Amniotic epithelial cell (primary cell): ENCODE measurements around the gene CCDC88C.

Experiments used
- DNase-seq: peaks from one replicate; pipeline ENCODE4 v3.0.0-alpha.2; 2010; ENCODE audit warnings: low read depth

Gene CCDC88C

DNA sequence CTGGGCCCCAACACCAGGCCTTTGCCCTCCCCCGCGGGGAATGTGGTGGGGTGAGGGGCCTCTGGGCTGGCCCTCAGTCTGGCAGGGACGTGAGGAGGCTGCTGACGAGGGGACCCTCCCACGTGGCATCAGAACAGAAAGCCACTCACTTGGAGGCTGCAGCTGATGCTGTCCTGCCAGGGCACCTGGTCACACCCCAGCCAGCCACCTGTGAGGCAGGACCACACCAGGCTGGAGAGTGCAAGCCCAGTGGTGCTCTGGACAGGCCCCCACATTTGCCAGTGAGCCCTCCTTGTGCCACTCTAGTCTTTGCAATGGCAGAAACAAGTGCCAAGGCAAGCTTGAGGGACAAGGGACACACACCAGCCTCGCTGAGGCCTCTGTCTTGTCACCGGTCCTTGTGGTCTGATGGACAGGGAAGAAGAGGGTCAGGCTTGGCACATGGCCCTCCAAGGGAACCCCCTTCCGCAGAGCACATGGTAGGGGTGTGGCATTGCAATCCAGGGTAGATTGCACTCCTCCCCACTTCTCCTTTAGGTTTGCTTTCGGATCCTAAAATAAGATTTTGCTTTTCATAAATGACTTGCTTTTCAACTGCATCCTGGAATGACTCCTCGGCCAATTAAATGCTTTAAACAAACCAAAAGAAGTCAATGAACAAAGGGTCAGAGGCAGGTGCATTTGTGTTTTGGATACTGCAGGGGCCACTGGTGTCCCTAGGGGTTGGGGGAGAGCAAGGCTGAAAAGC, 53.7 kb downstream of the CCDC88C start:
- DNase-seq: no peak

DNA sequence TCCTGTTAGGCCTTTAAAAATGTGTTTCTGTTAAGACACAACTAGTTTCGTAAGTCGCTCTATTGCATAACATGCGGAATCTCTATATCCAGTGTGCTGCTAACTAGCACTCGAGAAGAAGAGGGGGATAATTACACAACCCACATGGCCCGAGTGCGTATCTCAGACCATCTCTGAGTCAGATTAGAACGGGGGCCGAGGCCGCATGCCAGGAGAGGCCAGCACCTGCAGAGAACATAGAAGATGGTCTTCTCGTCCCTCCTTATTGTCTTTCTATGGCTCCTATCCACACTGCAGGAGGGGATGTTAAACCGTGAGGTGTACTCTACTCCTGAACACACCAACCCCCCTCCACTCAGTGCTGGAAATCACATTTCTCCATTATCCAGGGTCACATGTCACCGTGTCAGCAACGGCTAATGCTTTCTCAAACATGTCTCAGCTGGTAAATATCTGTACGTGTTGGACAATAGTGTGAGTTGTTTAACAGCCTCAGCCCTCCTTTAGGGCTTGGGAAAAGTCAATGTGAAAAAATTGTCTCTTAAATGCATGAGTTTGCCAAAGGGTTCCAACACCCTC, 56.3 kb downstream of the CCDC88C start:
- peak; percentile 98 for DNase-seq

DNA sequence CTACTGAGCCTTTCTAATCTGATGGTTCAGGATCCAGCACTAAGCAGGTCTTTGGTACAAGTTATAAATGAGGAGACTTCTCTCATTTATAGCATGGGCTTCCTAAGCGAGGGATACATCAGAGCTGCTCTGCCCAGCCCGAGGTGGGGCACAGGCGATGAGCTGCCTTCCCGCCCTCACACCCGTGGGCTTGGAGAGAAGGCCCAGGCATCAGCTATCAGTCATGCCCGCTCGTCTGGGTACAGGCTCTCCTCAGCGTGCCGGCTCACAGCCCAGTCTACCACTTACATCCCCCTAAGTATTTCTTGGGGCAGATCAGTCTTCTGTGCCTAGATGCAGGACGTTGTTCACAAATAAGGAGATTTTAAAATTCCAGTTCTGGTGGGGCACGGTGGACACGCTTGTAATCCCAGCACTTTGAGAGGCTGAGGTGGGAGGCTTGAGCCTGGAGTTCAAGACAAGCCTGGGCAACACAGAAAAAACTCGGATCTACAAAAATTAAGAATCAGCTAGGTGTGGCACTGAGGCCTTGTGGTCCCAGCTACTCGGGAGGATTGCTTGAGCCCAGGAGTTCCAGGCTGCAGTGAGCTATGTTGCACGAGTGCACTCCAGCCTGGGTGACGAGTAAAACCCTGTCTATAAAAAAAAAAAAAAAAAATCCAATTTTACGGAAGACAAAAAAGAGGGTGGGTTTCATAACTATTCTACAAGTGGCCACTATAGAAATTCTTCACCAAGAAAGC, 57.0 kb downstream of the CCDC88C start:
- DNase-seq: no peak

DNA sequence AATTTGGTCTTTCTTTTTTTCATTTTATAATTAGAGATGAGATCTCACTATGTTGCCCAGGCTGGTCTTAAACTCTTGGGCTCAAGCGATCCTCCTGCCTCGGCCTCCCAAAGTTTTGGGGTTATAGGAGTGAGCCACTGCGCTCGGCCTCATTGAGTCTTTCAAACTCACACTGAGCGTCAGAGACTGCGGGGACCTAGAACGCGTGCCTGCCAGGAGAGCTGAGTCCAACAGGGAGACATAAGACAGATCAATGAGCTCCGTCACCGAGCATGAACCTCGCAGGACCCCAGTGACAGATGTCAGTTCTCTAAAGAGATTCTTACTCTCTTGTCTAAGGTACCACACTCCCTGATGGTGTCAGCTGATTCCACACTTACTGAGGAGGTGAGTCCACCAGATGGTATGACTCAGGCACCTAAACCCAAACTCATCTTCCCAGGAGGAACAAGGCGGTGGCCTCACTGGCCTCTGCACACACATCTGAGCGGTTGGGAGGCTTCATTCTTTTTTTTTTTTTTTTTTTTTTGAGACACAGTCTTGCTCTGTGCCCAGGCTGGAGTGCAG, 58.9 kb downstream of the CCDC88C start:
- no peak for DNase-seq

DNA sequence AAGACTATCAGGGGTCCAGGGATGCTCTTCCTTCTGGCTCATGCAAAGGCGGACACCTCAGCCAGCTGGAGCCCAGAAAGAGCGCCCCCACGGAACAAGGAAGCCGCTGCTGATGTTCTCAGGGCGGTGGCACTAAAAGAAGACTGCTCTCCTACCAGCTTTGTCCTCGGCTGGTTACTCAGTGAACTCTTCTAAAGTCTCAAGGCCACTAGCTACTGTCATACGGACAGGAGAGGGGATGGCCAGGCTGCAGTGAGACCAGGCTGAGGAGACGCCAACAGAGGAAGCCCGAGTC, 59.6 kb downstream of the CCDC88C start:
- no peak for DNase-seq

DNA sequence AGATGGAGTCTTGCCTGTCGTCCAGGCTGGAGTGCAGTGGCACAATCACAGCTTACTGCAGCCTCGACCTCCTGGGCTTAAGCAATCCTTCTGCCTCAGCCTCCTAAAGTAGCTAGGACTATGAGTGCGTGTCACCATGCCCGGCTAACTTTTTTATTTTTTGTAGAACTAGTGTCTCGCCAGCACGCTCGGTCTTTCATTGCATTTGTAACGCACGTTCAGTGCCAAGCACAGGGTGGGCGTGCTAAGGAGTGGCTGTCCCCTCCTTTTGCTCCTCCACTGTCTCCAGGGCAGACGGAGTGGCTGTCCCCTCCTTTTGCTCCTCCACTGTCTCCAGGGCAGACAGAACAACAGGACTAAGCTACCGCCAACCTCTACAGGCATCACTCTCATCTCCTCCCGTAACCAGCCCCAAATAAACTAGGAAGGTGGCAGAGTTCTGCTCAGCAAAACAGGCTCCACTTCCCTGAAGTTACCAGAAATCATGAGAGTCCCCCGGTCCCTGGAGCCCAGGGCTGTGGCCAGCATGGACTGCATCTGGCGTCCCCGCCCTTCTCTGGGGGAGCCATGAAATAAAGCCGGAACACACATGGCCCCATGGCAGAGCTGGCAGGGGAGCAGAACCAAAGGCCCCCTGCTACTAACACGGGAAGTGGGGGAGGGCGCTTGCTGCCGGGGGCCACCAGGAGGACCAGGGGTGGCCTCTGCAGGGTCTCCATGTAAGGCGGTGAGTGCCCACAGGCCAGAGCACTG, 60.2 kb downstream of the CCDC88C start:
- DNase-seq: no peak

DNA sequence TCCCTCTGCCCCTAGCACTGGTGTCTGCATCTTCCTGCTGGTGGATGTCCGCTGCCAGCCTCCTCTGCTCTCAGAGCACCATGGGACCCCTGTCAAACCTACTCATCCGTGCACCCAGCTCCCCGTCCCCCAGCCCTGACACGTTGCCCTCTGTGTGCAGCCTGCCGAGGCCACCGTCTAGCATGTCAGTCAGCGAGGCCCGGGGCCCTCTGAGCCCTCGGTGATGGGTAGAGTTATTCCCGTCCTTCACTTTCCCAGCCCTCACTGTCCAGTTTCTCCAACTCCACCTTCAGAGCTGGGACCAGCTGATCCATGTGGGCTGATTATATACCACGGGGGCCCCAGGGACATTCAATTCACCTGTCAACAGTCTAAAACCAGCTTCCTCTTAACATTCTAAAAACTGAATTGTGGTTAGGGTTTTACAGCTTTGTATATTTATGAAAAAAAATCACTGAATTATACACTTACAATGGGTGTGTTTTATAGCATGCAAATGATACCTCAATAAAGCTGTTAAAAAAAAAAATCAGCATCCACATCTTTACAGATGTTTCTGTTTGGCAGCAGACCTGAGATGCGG, 61.3 kb downstream of the CCDC88C start:
- no peak for DNase-seq

DNA sequence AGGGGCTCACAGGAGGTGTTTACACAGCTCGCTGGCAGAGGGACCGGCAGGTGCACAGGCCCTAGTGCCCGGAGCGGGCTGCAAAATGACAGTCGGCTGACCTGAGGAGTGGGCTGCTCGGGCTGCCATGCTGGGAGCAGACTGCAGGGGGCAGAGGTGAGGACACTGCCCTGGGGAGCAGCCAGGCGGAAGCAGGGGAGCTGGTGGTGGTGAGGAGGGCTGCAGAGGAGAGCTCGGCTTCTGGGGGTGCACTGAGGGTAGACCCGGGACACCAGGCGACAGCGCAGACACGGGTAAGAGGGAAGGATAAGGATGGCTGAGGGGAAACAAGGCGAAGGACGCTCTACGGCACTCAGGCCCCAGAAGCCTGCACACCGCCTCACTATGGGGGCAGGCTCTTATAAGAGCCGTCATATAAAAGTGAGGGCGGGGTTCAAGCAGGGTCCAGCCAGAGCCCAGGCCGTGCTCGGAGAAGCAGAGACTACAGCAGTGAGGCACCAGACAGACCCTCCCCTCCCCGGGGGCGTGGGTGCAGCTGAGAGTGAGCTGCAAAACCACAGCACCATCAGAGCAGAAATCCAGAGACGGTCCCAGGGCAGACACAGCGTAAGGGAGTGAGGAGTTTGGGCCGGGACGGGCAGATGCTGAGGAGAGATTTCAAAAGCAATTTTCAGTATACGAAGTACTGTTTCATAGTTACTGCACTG, 62.5 kb downstream of the CCDC88C start:
- DNase-seq: no peak

DNA sequence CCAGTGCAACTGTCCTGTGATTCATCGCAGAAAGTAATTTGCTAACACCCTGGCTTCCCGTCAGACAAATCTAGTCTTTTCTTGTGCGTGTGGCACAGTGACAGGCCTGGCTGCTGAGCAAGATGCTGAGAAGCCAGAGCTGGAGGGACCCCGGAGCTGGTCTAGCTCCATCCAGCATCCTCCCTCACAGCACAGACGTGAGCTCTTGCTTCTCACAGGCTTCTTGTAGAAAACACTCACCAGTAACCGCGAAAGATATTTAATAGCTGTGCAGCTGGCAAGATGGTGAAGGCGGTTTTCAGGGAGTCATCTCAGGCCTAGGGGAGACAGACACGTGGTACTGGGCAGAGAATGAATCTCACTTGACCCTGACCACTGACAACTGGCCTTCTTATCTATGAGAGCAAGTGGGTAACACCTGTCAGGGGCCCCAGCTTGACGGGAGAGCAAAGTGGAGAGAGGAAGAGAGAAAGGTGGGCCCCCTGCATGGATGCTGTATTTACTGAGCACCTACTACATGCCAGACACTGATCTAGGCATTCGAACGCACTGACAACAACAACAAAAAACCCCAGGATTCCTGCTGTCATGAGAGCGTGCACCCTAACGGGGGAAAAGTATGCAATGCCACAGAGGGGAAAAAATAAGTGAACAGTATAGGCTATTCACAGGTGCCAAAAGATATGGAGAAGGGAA, 63.3 kb downstream of the CCDC88C start:
- DNase-seq: peak; percentile 23

DNA sequence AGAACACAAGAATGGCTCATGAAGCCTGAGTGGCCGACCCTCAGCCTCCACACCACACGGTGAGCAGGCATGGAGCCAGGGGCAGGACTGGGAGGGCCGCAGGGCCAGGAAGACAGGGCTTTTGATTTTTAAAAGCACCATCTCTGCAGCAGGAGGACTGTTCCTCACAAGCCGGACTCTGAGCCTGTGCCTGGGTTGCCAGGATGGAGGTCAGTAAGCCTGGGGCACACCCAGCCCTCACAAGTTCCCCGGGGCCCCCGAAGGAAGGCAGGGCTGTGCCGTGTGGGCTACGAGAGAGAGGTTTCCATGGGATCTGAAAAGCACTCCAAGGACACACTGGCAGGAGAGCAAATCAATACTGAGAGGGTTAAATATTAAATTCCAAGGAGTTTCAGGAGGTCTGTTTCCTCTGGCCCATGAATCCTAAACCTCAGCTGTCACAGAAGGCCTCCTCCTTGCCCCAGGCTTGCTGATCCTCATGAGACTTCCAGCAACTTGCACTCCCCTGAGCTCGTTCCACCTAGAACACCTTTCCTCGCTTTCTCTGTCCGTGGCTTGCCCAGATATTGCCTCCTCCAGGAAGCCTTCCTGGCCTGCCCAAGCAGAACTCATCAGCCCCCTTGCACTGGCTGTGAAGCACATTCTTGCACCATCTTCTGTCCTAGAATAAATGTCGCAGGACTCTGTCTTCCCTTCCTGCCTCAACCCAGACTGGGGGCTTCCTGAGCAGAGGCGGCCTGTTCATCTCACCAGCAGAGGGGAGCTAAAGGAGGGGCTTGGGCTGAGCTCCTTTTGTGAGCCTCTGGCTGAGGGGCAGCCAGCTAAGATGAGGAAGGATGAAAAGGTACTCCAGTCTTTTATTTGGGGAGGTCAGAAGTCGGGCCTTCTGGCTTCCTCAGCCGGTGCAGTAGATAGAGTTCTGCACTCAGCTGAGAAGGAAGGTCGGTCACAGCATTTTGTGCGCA, 64.6 kb downstream of the CCDC88C start:
- DNase-seq: no peak

DNA sequence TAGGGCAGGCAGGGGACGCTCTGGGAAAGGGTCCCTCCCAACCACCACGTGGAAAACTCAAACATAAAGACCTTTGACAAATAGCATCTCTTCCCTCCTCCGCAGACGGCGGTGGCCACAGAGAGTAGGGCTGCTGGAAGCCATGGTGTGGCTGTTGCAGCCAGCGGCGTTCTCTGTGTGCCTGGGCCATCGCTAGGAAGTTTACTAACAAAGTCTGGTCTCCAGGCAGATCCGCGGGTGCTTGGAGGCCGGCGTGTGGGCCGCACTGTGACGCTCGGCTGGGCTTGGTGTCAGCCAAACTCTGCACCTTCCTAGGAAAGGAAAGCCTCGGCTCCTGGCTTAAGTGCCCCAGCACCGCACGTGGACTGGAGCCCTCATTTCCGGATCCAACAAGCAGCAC, 65.6 kb downstream of the CCDC88C start:
- DNase-seq: no peak

DNA sequence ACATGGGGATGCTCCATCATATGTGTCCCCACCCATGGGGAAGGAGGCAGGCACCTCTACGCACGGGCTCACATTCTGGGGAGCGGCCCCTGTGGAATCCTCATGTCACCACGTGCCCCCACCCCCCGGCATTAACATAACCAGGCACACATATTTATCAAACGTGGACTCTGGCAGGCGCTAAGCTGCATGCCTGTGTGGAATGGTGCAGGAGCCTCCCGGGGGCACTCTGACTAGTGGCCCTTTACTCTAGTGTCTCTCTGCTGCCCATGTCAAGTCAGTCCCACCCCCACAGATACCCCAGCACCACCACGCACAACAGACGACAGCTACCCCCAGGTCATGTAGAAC, 66.1 kb downstream of the CCDC88C start:
- no peak for DNase-seq

DNA sequence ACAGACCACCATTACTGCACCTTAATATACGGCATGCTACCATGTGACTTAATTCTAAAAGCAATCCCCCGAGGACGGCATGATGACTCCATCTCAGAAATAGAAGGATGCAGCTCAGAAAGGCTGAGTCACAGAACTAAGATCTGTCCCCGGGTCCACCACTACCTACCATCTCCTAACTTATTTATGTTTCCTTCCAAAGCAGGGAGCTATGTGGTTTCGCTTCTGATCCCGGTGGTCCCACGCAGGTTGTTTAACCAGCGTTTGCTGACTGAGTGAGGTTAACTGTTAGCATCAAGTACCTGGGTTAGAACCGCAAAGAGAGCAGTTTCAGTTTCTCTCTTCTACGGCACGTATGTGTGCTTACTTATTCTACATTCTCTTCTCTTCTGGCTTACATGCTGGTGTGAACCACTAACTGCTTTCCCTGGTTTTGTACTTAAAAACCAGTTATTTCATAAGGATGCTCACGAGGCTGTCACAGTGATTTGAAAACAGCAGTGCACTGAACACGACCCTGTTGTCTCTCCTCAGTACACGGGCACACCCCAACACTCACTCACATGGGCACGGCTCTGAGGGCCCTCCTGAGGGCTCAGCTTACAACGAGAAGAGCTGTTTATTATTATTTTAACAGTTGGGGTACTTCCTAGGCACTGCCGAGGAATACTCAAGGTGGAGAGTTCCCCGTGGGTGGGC, 66.7 kb downstream of the CCDC88C start:
- DNase-seq: peak; percentile 15

DNA sequence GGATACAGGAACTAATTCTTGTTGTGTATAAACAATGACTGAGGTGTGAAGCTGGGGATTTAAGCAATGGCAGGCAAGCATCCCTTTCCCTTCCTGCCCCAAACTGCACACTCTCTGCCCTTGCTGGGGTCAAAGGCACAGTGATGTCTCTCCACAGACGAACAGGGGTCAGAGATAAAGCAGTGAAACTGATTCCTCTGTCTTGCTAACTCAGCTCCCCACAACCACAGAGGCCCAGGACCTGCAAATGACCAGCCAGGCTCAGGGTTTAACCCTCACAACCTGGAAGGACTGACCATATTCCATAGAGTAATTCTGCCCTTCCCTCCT, 67.2 kb downstream of the CCDC88C start:
- DNase-seq: no peak

DNA sequence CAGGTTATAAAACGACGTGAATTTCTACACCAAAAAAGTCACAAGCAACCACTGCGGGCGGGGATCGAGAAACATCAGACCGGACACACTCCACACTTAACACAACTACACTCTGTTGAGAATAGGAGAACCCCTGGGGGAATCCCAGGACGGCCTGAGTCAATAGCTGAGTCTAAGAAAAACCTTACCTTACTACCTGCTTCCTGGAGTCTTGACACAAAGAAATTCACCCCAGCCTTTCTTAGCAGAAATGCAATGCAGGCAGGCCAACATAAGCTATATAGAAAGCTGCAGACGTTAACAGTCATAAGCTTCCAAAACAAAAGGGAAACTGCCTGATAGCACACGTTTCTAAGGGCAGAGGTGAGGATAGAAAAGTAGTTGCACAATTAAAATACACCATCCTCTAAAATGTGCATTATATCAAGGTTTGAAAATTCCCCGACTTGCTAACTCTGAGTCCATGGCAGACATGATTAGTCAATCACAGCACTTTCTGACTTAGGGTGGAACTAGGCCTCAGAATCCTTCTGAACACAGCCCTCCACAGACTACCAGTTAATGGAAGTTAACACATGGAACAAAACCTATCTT, 68.0 kb downstream of the CCDC88C start:
- DNase-seq: no peak

DNA sequence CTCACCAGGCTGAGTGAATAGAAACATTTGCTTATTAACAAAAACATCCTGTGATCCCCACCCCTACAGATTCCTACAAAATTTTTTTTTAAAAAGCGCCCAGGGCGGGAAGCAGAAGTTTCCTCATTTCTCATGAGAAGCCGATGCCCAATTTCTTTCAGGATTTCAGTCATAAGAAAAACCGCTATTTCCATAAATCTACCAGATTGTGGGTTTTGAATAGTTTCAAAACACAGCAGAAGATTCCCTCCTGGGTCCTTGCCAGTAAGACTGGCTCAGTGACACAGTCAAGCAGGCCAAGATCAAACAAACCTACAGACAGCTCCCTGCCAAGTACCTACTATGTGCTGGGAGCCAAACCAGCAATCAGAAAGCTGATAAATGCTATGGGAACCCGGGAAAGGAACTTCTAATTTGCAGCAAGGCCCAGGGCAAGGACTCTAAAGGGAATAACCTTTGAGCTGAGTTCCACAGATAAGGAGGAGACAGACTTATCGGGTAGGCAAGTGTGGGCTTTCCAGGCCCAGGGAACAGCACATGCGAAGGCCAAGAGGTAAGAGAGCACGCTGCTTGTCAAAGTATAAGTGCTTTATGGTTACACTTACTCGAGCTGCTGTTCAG, 68.7 kb downstream of the CCDC88C start:
- DNase-seq: peak; percentile 29

DNA sequence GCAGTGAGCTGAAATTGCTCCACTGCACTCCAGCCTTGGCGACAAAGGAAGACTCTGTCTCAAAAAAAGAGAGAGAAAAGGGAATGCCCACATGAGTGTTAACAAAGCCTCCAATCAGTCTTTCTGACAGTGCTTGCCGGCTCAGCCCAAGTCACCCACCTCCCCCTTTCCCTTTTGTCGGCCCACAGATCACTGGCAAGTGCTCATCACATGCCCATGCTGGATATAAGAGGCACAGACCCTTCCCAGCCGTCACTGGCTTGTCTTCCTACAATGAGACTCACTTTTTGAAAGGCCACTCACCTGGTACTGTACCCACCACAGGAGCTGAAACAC, 70.8 kb downstream of the CCDC88C start:
- no peak for DNase-seq

DNA sequence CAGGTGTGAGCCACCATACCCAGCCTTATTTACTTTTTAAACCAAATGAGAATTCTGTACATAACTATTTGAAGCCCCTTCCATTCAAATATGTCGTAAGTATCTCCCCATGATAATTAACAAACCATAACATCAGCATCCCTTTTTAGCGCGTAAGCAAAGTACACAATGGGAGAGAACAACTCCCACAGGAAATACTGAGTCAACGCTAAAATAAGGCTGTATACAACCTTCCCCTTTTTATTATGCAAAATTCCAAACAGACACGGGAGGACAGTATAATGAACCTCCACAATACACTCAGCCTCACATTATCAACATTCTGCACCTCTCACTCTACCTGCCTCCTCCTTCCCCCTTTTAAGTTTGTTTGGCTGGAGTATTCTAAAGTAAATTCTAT, 73.5 kb downstream of the CCDC88C start:
- DNase-seq: no peak

DNA sequence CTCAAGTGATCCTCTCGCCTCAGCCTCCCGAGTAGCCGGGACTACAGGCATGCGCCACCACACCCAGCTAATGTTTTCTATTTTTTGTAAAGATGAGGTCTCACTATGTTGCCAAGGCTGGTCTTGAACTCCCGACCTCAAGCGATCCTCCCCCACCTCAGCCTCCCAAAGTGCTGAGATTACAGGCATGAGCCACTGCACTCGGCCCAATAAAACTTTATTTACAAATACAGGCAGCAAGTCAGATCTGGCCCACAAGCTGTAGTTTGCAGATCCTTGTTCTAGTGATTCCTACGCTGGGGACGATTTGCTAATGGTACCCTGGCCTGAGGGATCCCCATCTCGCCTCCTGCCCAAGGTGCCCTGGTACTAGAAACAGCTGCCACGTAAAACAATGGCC, 74.6 kb downstream of the CCDC88C start:
- DNase-seq: no peak
